ENCODE results near the gene DKK1. TPM values are rescaled to one million over a fixed set of nuclear protein-coding genes. Genes with fewer than 3 reads are reported as not detected.

Gene DKK1, protein sequence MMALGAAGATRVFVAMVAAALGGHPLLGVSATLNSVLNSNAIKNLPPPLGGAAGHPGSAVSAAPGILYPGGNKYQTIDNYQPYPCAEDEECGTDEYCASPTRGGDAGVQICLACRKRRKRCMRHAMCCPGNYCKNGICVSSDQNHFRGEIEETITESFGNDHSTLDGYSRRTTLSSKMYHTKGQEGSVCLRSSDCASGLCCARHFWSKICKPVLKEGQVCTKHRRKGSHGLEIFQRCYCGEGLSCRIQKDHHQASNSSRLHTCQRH
- total RNA-seq (ENCODE audit: unreplicated experiment), result 6.8 TPM
- long read RNA-seq, transcript DKK1-201 (4 exons, 1,790 nt), result major isoform, 7 of 7 reads
- long read RNA-seq, partial matches to known transcripts, result 0 of 7 reads
- long read RNA-seq, other reads (novel, unspliced or antisense), result 0 of 7 reads

DNA sequence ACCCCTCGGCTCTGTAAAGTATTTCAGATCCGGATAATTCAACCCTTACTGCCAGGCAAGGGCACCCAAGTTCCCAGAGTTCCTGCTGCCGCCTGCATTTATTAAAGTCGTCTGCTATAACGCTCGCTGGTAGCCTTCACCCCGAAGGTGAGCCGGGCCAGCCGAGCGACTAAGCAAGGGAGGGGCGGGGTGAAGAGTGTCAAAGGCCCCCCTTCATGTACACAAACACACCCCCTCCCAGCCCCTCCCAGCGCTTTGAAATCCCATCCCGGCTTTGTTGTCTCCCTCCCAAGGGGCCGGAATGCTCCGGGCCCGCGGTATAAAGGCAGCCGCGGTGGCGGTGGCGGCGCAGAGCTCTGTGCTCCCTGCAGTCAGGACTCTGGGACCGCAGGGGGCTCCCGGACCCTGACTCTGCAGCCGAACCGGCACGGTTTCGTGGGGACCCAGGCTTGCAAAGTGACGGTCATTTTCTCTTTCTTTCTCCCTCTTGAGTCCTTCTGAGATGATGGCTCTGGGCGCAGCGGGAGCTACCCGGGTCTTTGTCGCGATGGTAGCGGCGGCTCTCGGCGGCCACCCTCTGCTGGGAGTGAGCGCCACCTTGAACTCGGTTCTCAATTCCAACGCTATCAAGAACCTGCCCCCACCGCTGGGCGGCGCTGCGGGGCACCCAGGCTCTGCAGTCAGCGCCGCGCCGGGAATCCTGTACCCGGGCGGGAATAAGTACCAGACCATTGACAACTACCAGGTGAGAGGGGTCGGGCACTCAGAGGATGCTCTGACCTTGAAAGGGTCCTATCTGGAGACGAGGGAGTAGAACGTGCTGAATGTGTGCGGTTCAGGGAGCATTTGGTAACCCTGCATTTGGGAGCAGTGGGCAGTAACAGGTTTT lies at the start of gene DKK1:
DKK1 (plus strand) TSS at position 349 of the 889 bp plus-strand sequence; CDS start at position 503, 154 bp downstream.
- DNase-seq (ENCODE audit: low spot score), result peak; percentile 80
- peaks cover 6% of the 10 kb centered on the region for H3K27me3 Mint-ChIP-seq (ENCODE audit: unreplicated experiment)
- no peaks in the 10 kb centered on the region for H3K36me3 Mint-ChIP-seq (ENCODE audit: low read depth, unreplicated experiment)
- H3K9me3 Mint-ChIP-seq (ENCODE audit: unreplicated experiment), result no peaks in the 10 kb centered on the region
- peaks cover 30% of the 10 kb centered on the region for H3K4me1 Mint-ChIP-seq (ENCODE audit: unreplicated experiment)
- H3K27ac Mint-ChIP-seq (ENCODE audit: unreplicated experiment), result no peak within 1 kb of the TSS
- H3K4me3 Mint-ChIP-seq (ENCODE audit: unreplicated experiment), result peak within 1 kb of the TSS; percentile 86
- TF ChIP-seq, protein P1, sequence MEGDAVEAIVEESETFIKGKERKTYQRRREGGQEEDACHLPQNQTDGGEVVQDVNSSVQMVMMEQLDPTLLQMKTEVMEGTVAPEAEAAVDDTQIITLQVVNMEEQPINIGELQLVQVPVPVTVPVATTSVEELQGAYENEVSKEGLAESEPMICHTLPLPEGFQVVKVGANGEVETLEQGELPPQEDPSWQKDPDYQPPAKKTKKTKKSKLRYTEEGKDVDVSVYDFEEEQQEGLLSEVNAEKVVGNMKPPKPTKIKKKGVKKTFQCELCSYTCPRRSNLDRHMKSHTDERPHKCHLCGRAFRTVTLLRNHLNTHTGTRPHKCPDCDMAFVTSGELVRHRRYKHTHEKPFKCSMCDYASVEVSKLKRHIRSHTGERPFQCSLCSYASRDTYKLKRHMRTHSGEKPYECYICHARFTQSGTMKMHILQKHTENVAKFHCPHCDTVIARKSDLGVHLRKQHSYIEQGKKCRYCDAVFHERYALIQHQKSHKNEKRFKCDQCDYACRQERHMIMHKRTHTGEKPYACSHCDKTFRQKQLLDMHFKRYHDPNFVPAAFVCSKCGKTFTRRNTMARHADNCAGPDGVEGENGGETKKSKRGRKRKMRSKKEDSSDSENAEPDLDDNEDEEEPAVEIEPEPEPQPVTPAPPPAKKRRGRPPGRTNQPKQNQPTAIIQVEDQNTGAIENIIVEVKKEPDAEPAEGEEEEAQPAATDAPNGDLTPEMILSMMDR (IDR thresholded peaks at IDR 0.05; ENCODE audit: unreplicated experiment), result peak; percentile 92

DNA sequence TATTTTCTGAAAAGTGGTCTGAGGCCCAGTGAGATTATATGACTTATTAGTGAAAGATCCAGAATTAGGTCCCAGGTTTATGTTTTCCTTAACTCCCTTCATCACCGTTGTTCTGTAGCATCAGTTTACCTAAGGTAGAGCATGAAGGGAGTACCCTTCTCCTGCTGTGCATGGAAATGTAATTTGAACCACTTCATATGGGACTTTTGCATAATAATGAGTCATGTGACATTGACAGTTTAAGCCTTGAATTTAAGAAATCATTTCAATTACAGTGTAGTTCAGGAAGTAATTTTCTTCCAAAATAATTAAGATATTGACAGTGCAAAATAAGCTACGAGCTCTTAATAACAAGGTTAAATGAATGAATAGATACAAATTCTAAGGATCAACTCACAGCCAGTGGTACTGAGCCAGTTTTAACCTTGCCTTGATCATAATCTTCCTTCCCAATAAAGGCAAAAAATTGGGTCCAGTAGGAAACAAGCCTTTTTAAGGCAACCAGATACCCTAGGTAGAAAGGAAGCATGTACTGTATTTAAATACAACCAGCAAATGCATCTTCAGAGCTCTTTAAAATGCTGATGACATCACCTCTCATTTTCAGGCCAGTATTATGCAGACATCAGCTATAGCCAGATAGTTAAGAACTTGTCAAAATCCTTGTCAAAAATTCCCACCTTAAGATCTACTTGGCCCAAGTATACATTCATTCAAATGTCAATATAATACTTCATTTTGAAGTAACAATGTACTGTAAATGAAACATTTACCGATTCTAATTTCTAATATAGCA lies 48.8 kb upstream of the DKK1 start:
- Mint-ChIP-seq H3K27me3 (ENCODE audit: unreplicated experiment) (no peaks in the 10 kb centered on the region), H3K4me1 (ENCODE audit: unreplicated experiment) (no peaks in the 10 kb centered on the region), H3K27ac (ENCODE audit: unreplicated experiment) (no peak overlapping the region), H3K4me3 (ENCODE audit: unreplicated experiment) (no peak overlapping the region), H3K9me3 (ENCODE audit: unreplicated experiment) (no peaks in the 10 kb centered on the region), H3K36me3 (ENCODE audit: low read depth, unreplicated experiment) (no peaks in the 10 kb centered on the region)
- DNase-seq (ENCODE audit: low spot score), result no peak
- TF ChIP-seq, protein P1 (IDR thresholded peaks at IDR 0.05; ENCODE audit: unreplicated experiment), result no peak

DNA sequence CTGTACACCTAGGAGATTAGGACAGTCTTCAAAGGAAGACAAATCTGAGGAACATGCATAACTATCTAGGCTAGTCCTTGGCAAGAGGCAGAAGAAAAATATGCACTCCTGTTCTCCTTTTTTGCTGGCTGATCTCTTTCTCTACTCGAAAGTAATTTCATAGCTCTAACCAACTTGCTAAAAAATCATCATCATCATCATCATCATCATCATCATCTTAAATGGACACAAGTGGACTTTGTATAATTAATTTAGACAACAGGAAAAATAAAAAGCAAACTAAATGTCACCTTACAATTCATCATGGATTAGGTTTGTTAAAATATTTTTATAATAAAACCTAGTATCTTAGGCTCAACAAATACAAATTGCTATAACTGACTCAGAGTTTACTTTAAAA lies 47.2 kb upstream of the DKK1 start:
- H3K4me1 Mint-ChIP-seq (ENCODE audit: unreplicated experiment), result no peaks in the 10 kb centered on the region
- no peaks in the 10 kb centered on the region for H3K9me3 Mint-ChIP-seq (ENCODE audit: unreplicated experiment)
- TF ChIP-seq, protein P1 (IDR thresholded peaks at IDR 0.05; ENCODE audit: unreplicated experiment), result no peak
- H3K27ac Mint-ChIP-seq (ENCODE audit: unreplicated experiment), result no peak overlapping the region
- no peaks in the 10 kb centered on the region for H3K36me3 Mint-ChIP-seq (ENCODE audit: low read depth, unreplicated experiment)
- no peak for DNase-seq (ENCODE audit: low spot score)
- no peak overlapping the region for H3K4me3 Mint-ChIP-seq (ENCODE audit: unreplicated experiment)
- no peaks in the 10 kb centered on the region for H3K27me3 Mint-ChIP-seq (ENCODE audit: unreplicated experiment)

DNA sequence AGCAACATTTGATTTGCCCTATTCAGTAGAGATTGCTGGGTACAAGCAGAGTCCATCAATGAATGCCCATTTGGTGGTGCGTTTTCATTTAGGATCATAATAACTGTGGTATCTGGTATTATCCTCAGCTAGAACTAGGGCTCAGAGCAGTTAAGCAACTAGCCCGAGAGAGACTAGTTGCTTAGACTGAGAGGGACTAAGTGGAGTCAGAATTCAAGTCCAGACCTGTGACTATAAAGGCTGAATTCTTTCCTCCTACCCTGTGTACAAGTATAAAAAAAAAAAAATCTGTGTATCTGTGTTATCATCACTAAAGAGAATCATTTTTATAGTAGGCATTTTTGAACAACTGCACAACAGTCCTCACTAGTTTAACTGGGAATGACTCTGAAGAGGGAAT lies 45.3 kb upstream of the DKK1 start:
- Mint-ChIP-seq H3K4me1 (ENCODE audit: unreplicated experiment) (no peaks in the 10 kb centered on the region), H3K27ac (ENCODE audit: unreplicated experiment) (no peak overlapping the region), H3K4me3 (ENCODE audit: unreplicated experiment) (no peak overlapping the region), H3K9me3 (ENCODE audit: unreplicated experiment) (no peaks in the 10 kb centered on the region), H3K36me3 (ENCODE audit: low read depth, unreplicated experiment) (no peaks in the 10 kb centered on the region), H3K27me3 (ENCODE audit: unreplicated experiment) (no peaks in the 10 kb centered on the region)
- TF ChIP-seq, protein P1 (IDR thresholded peaks at IDR 0.05; ENCODE audit: unreplicated experiment), result no peak
- DNase-seq (ENCODE audit: low spot score), result no peak

All from endothelial cell (in vitro differentiated cells).